Measurements from ENCODE around the gene ATP7B.
A peak's percentile ranks its signal among the peaks of the same experiment; 100 is the strongest.

ATP7B gene

DNA sequence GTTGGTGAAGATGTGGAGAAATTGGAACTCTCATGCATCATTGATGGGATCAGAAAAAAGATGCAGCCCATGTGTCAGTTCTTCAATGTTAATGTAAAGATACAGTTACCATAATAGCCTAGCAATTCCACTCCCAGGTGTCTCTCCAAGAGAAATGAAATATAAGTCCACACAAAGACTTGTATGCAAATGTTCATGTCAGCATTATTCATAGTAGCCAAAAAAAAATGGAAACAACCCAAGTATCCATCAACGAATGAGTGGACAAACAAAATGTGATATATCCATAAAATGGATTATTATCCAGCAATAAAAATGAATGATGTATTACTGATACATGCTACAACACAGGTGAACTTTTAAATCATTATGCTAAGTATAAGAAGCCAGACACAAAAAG, 110.8 kb downstream of the ATP7B start:
- no peak for DNase-seq

DNA sequence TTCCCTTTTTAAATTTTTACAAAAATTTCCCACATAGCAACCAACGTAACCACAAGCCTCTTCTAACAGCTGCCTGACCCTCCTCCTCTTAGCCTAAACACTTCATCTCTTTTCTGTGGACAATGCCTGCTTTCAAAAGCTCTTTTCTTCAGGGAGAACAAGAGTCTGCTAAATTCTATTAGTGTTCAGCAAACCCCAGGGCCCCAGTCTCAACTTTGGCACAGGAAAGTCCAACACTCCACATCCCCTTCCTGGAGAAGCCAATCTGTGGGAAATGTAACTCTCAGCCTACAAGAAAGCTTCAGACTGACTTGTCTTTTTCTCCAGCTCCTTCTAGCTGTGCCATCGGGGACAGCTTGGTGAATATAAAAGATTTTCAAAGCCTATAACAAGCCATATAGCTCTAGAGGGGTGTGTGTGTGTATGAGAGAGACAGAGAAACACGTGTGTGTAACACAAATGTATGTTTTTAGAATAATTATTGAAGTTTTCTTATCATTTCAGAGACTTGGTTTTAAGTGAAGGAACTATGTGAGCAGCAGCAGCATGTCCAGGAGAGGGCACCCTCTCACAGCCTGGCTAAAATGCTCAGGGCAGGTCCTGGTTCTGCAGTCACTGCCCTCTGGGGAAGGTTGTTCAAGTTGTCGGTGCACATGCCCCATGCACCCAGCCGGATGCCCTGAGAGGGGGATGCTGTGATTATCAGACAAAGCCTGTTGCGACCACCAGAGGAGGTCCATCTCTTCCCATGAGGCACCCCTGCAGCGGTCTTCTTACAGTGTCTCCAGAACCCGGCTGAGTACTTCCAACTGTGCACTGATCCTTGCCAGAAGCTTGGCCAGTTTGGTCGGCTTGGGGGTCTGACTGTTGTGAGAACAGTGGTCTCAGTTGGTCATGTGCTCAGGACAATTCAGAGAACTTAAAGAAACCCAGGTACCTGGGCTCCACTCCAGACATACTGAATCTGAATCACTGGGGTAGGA, 115.1 kb downstream of the ATP7B start:
- peak in 22 of 56 donors; percentile 4 to 66 (median 20) for DNase-seq

DNA sequence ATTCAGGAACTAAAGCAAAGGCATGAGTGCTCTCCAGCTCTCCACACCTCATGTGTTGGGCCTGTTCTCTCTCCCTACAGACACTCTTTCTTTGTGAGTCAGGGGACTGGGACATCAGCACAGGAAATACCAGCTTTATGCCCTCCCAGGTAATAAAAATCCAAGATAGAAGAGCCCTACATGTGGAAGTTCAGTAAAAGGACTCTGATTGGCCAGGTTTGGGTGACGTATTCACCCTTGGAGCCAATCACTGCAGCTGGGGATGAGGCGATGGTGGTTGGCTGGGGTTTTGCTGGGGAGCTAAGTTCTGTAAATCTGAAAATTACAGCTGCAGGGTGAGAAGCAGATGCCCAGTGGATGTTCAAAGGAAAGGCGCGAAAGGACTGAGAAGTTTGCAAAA, 117.0 kb downstream of the ATP7B start:
- DNase-seq, result no peak

DNA sequence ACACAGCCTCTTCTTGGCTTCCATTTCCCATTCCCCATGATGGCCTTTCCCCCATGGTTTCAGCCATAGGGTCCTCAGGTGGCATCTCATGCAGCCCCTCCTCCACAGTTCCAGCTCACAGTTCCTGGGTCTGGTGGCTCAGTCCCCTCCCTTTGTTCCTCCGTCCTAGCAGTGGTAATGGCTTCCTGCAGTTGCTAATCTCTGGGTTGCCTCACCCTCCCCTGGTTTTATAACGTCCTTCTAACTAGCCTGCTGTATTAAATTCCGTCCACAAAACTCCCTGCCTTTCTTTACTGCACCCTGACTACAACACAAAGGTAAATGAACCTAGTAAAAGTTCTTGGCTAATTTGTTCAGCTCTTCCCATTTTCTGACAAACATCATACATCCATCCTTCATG, 118.6 kb downstream of the ATP7B start:
- DNase-seq, result no peak

DNA sequence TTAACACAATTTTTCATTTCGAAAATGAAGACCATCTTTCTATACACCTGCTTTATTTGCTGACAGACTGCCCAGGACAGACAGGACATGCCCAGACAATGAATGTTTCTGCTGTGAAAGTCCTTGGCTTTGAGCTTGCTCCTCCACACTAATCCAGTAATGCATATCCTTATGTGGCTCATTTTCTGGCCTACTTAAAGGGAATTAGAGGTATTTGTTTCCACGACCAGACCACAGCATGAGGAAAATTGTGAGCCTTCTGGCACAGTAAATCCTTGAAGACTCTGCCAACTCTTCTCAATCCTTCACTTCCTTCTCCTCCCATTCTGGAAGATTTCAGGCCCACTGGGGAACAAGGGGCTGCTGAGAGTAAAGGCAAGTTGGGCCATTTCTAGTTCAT, 123.8 kb downstream of the ATP7B start:
- DNase-seq, result no peak

DNA sequence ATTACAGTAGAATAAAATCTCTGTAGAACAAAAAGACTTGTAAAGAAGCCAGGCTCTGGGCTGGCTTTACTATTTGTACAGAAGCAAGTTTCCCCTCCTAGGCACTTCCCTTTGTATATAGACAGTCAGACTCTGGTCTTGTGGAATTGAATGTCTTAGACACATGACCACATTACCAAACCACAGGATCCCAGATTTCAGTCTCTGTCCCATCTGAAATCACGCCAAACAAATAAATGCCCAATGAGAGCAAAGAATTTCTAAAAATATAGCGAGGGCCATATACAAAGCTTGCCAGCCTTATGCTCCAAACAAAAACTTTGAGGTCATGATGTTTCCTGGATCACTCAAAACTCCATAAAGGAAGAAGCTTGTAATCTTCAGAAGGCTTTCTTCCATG, 125.6 kb downstream of the ATP7B start:
- no peak for DNase-seq

DNA sequence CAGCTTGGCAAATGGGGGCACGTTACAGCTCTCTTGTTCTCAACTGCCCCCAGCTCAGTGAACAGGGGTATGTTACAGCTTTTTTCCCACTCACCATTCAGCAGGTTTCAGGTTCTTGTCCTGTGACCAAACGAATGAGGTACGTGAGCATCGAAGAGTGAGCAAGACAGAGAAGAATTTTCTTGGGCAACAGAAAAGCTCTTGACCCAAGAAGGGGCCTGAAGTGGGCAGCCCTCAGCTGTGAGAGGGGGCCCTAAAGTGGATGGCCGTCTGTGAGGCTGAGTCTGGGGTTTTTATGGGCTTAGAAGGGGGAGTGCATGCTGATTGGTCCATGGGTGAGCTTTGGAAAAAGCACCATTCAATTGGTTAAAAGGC, 128.0 kb downstream of the ATP7B start:
- no peak for DNase-seq

Measured in amygdala (tissue), 56 donors.